22Rv1 (cell line): ENCODE data around the gene TMEM154.

Source experiments
- ZFX ChIP-seq: fragments of 450-650 bp; IDR thresholded peaks from 2 replicates; pipeline ENCODE4 v1.6.1; 2017; ENCODE audit warnings: antibody characterized with exemption, borderline replicate concordance
- TF ChIP-seq, protein P1 (sequence below): fragments of 450-650 bp; IDR thresholded peaks from 2 replicates; pipeline ENCODE4 v1.5.1; 2017; ENCODE audit warnings: mild to moderate bottlenecking

DNA sequence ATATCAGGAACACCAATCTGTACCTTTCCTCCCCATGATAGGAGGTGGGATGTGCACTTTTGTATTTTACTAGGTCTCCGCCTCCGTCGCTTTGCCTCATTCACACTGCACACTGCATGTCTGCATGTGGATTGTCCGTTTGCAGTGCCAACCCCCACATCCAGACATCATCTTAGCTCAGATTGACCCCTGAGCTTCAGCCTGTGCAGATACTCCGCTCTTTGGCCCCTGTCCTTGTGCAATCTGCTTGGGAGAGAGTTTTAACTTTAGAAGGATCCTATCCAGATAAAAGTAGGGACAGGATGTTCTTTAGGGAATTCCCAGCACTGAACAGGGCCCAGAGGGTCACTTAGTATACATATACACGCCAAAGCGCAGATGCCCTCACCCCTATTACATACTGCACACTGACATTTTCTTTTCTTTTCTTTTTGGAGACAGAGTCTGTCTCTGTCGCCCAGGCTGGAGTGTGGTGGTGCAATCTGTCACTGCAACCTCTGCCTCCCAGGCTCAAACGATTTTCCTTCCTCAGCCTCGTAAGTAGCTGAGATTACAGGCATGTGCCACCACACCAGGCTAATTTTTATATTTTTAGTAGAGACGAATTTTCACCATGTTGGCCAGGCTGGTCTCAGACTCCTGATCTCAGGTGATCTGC, 100.6 kb downstream of the TMEM154 start:
- TF ChIP-seq, protein P1, sequence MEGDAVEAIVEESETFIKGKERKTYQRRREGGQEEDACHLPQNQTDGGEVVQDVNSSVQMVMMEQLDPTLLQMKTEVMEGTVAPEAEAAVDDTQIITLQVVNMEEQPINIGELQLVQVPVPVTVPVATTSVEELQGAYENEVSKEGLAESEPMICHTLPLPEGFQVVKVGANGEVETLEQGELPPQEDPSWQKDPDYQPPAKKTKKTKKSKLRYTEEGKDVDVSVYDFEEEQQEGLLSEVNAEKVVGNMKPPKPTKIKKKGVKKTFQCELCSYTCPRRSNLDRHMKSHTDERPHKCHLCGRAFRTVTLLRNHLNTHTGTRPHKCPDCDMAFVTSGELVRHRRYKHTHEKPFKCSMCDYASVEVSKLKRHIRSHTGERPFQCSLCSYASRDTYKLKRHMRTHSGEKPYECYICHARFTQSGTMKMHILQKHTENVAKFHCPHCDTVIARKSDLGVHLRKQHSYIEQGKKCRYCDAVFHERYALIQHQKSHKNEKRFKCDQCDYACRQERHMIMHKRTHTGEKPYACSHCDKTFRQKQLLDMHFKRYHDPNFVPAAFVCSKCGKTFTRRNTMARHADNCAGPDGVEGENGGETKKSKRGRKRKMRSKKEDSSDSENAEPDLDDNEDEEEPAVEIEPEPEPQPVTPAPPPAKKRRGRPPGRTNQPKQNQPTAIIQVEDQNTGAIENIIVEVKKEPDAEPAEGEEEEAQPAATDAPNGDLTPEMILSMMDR: no peak
- no peak for TF ChIP-seq ZFX
